ENCODE results near the gene DNAJB8. TPM values are rescaled to one million over a fixed set of nuclear protein-coding genes. Genes with fewer than 3 reads are reported as not detected.

Gene DNAJB8
- total and polyA plus RNA-seq, 11 donors = not detected

DNA sequence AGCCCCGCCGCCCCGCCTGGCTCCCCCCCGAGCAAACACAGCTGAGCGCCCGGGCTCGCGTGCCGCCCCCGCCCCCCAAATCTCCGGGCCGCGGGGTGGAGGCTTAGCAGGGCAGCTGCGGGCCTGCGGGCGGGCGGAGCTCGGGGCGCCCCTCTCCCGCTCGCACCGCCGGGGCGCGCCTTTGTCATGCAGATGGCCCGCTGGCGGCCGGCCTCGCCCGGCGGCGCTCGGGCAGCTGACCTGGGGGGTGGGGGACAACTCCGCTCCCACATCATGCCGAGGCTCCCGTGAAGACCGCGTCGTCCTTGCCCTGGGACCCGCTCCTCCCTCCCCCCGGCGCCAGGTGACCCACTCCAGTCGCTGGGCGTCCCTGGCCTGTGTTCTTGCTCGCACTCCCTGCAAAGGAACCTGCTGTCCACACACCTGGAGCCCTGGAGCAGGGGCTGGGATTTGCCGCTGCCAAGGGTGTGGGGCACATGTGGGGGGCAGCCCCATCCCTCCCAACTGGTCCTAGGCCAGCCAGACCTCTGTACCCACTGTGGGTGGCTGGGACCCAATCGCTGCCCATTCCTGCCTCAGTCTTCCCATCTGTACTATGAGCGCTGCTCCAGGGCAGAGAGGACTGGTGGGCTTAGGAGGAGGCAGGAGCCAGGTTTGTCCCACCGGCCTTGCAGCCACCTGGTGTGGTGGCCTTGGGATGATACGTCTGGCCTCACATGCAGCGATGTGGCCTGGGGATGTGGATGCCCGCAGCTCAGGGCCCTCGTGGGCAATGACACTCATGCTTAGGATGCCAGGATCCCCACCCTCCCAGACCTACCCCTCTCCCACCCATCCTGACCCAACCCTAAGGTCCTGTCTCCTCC lies 33.5 kb downstream of the DNAJB8 start:
- no peaks in the 10 kb centered on the region for H3K36me3 ChIP-seq
- 7 to 21% (median 16%) methylated on average over 15 to 53 of the region's 53 CpGs for WGBS, 4 donors
- H3K9me3 ChIP-seq = no peaks in the 10 kb centered on the region
- peak overlapping the region; percentile 11 to 50 (median 39) for H3K4me3 ChIP-seq
- peaks cover 0 to 14% (median 5%) of the 10 kb centered on the region in 12 donors for H3K4me1 ChIP-seq
- H3K27me3 ChIP-seq = peaks cover 8 to 53% (median 30%) of the 10 kb centered on the region in 9 donors
- TF ChIP-seq CTCF (IDR thresholded peaks at IDR 0.05) = peak in 1 of 12 donors; percentile 9
- no peak for TF ChIP-seq POLR2A (IDR thresholded peaks at IDR 0.05)
- ATAC-seq (peak in 3 of 4 donors; percentile 28 to 43 (median 41)), DNase-seq (no peak)
- no peak overlapping the region for H3K27ac ChIP-seq
- intact Hi-C loops (cut with DNase I) = loop anchor here in 1 of 10 donors (5.0 kb wide), 1 partner anchor 44 kb away; no protein-coding TSS in a partner anchor

- intact Hi-C loops (cut with DNase I) = loop anchor here in 1 of 10 donors (5.0 kb wide), 1 partner anchor 45 kb away; no protein-coding TSS in a partner anchor
- ATAC-seq (no peak), DNase-seq (no peak)
- Histone ChIP-seq H3K36me3 (no peaks in the 10 kb centered on the region), H3K9me3 (no peaks in the 10 kb centered on the region), H3K27me3 (peaks cover 8 to 55% (median 30%) of the 10 kb centered on the region in 9 donors), H3K27ac (no peak overlapping the region), H3K4me3 (peak overlapping the region; percentile 11 to 50 (median 39)), H3K4me1 (peaks cover 0 to 14% (median 5%) of the 10 kb centered on the region in 12 donors)
- no peak for TF ChIP-seq CTCF (IDR thresholded peaks at IDR 0.05)
- TF ChIP-seq POLR2A (IDR thresholded peaks at IDR 0.05) = no peak
- 12 to 46% (median 15%) methylated on average over 26 to 43 of the region's 43 CpGs for WGBS, 4 donors
These were observed 34.3 kb downstream of the DNAJB8 start for GRCh38 chr3:128432301-128432970.

GRCh38 chr3:128431803-128432300 lies 34.8 kb downstream of the DNAJB8 start:
- no peak for TF ChIP-seq CTCF (IDR thresholded peaks at IDR 0.05)
- TF ChIP-seq POLR2A (IDR thresholded peaks at IDR 0.05) = no peak
- DNase-seq (no peak), ATAC-seq (no peak)
- Histone ChIP-seq H3K4me1 (peaks cover 0 to 14% (median 5%) of the 10 kb centered on the region in 12 donors), H3K36me3 (no peaks in the 10 kb centered on the region), H3K27me3 (peaks cover 8 to 61% (median 30%) of the 10 kb centered on the region in 9 donors), H3K9me3 (no peaks in the 10 kb centered on the region), H3K27ac (no peak overlapping the region), H3K4me3 (no peak overlapping the region)
- intact Hi-C loops (cut with DNase I) = loop anchor here in 1 of 10 donors (5.0 kb wide), 1 partner anchor 45 kb away; no protein-coding TSS in a partner anchor
- WGBS, 4 donors = 63 to 73% (median 70%) methylated on average over 13 of the region's 13 CpGs
